NCI-H1694 treated with DMSO at 0.1 percent for 48 hours (cell line): ENCODE measurements around the gene CCDC146.
"Not testable (repeated sequence)": the region's sequence is repeated elsewhere in the genome, so short reads cannot be mapped to it uniquely, and the experiment has no call there.

ENCODE experiments used
- DNase-seq: peaks from one replicate; lab custom pipeline; 2025; lab: John Stamatoyannopoulos, UW

CCDC146 gene

GRCh38 chr7:77121860-77122681, at the start of gene CCDC146:
Gene CCDC146, plus strand, starts transcription at chr7:77122615. Its CDS starts 45,054 bp downstream, at chr7:77167669.
- DNase-seq: peak; percentile 99

- DNase-seq: not testable (repeated sequence)
Measured at GRCh38 chr7:77074786-77075396, 47.5 kb upstream of the CCDC146 start.

- DNase-seq: not testable (repeated sequence)
Measured at GRCh38 chr7:77077060-77077459, 45.4 kb upstream of the CCDC146 start.

GRCh38 chr7:77079112-77079511, 43.3 kb upstream of the CCDC146 start:
- not testable (repeated sequence) for DNase-seq

GRCh38 chr7:77079624-77080023, 42.8 kb upstream of the CCDC146 start:
- not testable (repeated sequence) for DNase-seq

GRCh38 chr7:77080236-77080635, 42.2 kb upstream of the CCDC146 start:
- DNase-seq: not testable (repeated sequence)

- DNase-seq: not testable (repeated sequence)
Measured at GRCh38 chr7:77082192-77082591, 40.2 kb upstream of the CCDC146 start.

- not testable (repeated sequence) for DNase-seq
Measured at GRCh38 chr7:77092301-77092700, 30.1 kb upstream of the CCDC146 start.

GRCh38 chr7:77100501-77100900, 21.9 kb upstream of the CCDC146 start:
- not testable (repeated sequence) for DNase-seq

GRCh38 chr7:77101187-77101586, 21.2 kb upstream of the CCDC146 start:
- DNase-seq: not testable (repeated sequence)

- DNase-seq: not testable (repeated sequence)
Measured at GRCh38 chr7:77102671-77103070, 19.7 kb upstream of the CCDC146 start.

- DNase-seq: not testable (repeated sequence)
Measured at GRCh38 chr7:77105904-77106303, 16.5 kb upstream of the CCDC146 start.

- DNase-seq: not testable (repeated sequence)
Measured at GRCh38 chr7:77107659-77108058, 14.8 kb upstream of the CCDC146 start.

GRCh38 chr7:77108362-77108761, 14.1 kb upstream of the CCDC146 start:
- DNase-seq: not testable (repeated sequence)

- not testable (repeated sequence) for DNase-seq
Measured at GRCh38 chr7:77112719-77113306, 9.6 kb upstream of the CCDC146 start.

GRCh38 chr7:77125486-77125885, 3.1 kb downstream of the CCDC146 start:
- DNase-seq: peak; percentile 12

- not testable (repeated sequence) for DNase-seq
Measured at GRCh38 chr7:77127009-77127408, 4.6 kb downstream of the CCDC146 start.

- not testable (repeated sequence) for DNase-seq
Measured at GRCh38 chr7:77128582-77129410, 6.4 kb downstream of the CCDC146 start.

- not testable (repeated sequence) for DNase-seq
Measured at GRCh38 chr7:77131781-77132180, 9.4 kb downstream of the CCDC146 start.

GRCh38 chr7:77138668-77139067, 16.3 kb downstream of the CCDC146 start:
- not testable (repeated sequence) for DNase-seq

GRCh38 chr7:77140291-77140690, 17.9 kb downstream of the CCDC146 start:
- DNase-seq: not testable (repeated sequence)

GRCh38 chr7:77152232-77152631, 29.8 kb downstream of the CCDC146 start:
- DNase-seq: not testable (repeated sequence)
